Hematopoietic multipotent progenitor cell treated with erythropoietin and hydrocortisone succinate and interleukin-3 and kit ligand, for 15 days (in vitro differentiated cells): ENCODE data around the gene SMIM31.
A peak's percentile ranks its signal among the peaks of the same experiment; 100 is the strongest.

ENCODE experiments used
- DNase-seq: peaks from one replicate; pipeline ENCODE4 v3.0.0-alpha.2; 2015; ENCODE audit warnings: low spot score

The SMIM31 gene

DNA sequence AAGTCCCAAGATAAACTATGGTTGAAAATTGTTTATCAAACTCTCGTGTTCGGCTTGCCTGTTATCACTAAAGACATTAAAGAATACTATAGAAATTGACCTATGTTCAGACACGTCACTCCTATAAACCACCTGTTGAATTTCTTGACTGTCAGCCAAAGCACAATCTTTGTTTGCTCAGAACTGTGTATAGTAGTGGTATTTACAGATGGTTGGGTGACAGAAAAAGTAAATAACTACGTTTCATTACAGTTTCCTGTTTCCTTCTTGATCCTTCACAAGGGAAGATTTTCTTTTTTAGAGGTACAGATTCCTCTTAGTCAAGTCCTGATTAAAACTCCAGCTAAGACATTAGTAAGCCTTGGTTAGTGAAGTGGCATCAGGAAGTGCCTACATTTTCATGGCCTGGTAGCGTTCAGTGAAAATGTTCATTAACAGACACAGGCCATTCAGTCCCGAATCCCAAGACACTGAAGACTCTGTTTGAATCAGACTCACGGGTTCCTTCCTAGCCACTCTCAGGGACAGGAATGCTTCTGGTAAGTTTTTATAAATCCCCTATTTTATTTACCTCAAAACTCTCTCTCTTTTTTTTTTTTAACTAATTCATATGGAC is at the start of gene SMIM31:
SMIM31 (plus strand) TSS at position 259 of the 616 bp plus-strand sequence. CDS start 16,313 bp downstream, outside the sequence.
- DNase-seq, result no peak

DNA sequence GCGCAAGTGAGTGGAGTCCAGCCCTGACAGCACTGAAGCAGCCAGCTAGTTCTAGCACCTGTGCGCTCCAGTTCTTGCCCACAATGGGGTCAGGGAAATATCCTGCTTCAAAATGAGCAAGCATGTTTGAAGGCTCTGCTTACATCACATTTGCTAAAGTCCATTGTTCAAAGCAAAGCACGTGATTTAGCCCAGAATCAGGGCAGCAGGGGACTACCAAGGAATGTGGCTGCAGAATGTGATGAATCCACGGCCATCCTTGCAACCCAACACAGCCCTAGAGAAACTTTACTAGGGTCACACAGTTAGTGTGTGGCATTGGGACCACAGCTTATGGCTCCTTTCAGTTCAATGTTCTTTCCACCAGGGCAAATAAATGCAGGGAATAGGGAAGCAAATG is 47.3 kb upstream of the SMIM31 start:
- DNase-seq, result no peak

DNA sequence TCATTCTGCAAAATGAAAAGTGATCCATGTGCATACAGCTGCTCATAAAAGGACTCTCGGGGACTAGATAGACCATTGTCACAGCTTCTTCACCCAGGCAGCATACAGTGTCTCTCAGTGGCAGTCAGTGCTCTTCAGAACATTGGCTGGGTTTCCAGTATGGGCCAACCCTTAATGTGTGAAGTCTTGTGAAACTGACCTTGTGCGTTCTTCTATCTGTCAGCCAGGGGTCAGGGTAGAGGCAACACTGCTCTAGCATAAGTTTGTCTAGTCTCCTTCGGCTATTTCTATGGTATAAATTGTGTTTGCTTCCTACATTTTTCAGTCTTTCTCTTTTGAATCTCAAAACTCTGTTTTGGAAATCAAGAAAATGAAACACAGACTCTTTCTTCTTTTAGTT is 37.0 kb upstream of the SMIM31 start:
- no peak for DNase-seq

DNA sequence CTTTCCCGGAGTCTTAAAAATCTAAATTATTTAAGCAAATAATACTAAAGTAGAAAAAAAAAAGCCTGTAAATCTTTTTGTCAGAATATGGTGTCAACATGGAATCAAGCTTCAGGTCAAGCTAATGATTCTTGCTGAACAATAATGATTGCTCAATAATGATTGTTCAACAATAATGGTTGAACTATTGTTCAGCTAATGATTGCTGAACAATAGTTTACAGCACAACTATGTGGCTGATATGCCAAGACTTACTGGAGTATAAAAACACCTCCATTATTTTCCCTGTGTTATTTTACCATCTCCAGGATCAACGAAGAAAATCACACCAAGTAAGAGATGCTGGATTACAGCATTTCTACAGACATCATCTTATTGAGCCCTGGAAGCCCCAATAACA is 35.1 kb upstream of the SMIM31 start:
- DNase-seq, result no peak

DNA sequence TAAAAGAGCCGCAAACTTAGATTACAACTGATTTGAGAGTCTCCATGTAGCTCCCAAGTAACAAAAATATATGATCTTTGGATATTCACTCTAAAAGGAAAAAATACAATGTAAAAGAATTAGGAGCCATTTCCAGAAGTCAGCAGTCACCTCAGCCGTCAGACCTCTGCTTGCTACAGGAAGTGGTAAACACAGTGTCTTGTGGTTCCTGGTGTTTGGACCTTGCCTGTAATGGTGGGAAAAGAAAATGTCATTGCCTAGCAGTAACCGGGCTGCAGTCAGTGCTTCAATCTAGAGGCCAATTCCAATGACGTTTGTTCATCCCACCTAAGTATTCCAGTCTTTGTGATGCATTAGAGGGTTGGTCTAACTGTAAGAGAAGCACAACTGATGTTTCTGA is 28.9 kb upstream of the SMIM31 start:
- no peak for DNase-seq

DNA sequence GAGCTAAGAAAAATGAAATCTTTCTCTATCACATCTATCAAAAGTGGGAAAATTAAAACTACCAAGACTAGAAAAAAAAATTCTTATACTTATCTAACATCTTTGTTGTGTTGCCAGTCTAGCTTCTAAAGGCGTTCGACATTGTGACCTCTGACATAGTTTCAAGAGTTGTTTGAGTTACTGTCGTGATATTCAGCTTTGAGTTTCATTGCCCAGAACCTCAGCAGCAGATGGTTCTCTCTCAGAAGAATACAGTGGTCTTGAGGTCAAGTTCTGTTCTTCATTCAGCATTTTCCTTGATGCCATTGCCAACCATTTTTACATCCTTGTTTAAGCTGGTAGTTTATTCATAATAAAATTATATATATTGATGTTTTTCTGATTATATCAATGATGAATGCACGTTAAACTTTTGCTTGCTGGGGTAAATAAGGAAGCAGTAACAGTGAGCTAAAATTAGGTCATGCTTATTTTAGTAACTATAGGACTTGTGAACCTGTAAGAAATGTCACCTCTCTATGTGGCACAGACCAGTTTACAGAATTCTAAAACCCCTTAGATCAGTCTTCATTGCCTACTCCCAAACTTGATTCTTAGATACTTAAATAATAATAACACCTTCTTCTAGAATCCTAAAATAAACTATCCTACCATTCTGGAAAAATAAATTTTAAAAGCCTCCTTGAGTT is 23.1 kb upstream of the SMIM31 start:
- DNase-seq, result no peak

DNA sequence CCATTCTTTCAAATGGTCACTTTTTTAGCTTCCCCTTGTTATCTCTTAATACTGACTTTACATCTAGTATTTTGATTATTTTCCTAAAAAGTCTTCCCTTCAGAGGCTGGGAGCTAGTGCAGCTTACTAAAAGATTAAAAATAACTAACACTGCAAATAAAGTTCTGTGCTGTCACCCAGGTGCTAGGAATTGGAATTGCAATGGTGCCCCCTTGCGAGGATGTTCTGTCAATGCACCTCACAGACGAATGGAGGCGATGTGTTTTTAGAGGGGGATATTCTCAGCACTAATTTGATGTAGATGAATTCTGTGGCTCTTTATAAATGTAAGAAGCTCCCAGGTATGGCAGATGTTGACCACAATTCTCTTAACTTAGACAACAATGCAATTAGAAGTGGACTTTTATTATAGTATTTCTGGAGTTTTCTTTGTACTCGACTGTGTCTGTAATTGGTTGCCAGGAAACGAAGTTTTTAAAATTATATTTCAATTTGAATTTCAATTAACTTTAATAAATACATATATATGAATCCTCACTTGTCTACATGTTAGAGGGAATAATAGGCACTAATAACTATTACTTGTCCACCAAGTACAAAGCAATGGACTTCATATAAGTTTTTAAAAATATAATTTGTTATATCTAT is 22.0 kb upstream of the SMIM31 start:
- peak; percentile 30 for DNase-seq

DNA sequence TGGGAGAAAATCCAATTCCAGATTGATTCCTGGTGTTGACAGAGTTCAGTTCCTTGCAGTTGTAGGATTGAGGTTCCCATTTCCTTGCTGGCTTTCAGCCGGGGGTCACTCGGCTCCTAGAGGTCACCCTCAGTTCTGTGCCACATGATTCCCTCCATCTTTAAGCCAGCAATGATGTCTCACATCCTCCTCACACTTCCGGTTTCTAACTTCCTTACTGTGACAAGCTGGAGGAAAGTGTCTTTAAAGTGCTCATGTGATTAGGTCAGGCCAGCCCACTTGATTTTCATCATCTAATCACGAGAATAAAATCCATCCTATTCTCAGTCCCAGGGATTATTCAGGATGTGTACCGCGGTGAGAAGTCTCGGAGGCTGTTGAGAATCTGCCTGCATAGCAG is 19.4 kb upstream of the SMIM31 start:
- DNase-seq, result no peak

DNA sequence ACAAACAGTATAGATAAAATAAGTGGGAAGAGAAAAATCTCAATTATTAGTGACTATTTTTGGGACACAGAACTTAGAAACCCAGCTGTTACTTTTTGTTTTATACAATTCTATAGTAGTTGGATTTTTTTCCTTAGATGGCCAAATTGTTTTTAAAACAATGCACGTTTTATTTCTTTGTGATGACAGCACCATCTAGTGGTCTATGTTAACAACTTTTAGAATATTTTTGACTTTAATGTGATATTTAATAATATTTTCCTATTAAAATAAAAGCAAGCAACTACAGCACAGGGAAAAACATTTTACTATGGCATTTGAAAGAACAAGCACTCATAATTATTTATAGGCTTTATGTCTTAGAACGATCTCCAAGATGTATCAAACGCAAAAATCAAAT is 5.6 kb upstream of the SMIM31 start:
- DNase-seq, result no peak

DNA sequence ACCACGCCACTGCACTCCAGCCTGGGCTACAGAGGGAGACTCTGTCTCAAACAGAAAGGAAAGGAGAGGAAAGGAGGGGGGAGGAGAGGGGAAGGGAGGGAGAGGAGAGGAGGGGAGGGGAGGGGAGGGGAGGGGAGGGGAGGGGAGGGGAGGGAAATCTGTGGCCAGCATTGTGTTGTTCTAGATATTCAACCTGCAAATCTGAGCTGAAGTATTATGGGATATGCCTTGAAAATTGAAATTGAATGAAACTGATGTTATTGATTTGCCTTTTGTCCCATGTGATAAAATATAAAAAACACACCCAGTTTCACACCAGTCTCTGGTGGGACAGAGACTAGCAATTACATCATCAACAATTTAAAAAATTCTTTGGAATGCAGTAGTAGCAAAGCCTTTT is 1.5 kb downstream of the SMIM31 start:
- DNase-seq, result no peak

DNA sequence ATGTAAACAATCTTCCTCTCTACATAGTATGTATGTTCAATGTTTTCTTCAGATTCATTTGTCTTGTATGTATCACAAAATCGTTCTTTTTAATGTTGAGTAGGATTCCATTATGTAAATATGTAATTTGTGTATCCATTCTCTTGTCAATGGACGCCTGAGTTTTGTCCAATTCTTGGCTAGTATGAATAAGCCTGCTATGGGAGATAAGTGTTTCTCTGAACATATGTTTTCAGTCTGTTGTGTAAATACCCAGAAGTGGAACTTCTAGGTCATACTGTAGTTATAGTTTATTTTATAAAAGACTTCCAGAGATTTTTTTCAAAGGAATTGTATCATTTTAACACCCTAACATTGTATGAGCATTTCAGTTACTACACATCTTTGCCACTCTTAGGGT is 2.8 kb downstream of the SMIM31 start:
- DNase-seq, result no peak

DNA sequence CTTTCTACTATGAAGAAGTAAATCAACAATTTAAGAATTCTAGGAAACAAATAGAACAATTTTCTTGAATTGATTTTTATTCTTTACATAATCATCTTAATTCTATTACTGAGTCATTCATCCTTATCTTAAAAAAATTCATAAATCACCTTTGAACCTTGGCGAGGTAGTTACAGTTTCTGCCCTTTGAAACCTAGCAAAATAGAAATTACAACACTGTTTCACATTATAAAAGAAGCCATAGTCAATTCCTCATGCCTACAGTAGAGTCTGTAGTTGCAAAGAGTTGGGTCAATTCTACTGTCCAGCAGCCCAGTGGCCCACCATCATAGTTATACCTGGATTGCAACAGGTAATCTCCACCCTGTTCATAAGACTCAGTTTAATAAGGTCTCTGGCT is 7.3 kb downstream of the SMIM31 start:
- DNase-seq, result no peak

DNA sequence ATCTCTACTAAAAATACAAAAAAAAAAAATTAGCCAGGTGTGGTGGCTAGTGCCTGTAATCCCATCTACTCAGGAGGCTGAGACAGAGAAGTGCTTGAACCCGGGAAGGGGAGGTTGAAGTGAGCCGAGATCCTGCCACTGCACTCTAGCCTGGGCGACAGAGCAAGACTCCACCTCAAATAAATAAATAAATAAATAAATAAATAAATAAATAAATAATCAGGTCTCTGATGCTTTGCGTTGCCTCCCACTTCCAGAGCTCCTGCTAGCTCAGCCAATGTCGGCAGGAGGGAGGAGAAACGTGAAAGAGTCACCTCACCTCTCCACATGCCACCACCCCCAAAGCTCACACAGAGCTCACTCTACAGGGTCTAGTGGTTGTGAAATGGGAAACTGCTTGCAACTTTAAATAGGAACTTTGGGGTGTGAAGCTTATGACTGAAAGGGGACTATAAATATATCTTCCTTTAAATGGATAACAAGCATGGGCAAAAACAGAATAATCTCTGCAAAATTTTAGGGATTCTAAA is 7.9 kb downstream of the SMIM31 start:
- DNase-seq, result no peak

DNA sequence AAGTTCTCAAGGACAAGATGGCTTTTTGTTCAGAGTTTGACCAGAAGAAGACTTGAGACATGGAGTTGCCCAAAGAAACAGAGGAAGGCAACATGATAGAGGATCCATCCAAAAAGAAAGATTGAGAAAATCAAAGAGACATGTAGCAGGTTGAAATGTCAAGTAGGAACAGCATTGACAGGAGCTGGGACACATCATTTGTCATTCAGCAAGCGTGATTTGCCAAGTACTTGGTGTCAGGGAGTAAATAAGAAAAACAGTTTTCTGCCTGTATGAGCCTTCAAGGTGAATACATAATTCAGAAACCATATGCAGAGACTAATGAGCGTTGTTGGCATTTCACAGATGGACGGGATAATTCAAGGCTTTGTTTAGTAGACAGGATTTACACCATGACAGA is 11.2 kb downstream of the SMIM31 start:
- DNase-seq, result no peak

DNA sequence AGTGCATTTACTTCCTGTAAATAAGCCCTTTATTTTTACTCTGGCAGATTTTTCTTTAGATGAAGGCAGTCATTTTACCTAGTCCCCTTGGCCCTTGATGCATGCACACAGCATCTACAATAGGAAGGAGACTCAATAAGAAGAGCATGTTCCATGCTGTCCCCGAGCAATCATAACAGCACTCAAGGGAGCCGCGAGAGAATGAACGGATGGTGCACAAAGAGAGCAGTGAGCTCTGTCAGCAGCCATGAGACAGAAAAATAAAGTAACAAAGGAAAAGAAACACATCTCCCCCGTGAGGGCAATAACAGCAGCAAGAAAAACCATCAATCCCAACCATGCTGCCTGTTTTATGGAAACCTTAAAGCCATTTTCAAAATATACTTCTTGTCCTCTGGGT is 11.9 kb downstream of the SMIM31 start:
- no peak for DNase-seq

DNA sequence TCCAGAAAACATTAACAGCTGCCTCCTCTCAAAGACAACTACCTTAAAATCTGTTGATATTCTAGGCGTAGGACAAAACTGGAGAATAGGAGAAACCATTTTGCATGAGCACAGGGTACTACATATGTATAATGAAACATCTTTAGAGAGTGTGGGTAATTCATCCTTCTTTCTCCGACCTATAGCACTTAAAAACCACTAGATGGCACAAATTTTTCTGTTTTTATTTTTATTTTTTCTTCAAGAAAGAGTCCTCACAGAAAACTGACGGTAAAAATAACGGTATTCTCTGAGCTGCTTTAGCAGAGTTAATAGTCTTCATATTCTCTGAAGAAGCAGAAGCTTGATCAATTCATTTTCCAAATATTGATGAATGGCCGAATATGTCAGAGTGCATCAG is 14.6 kb downstream of the SMIM31 start:
- DNase-seq, result no peak

DNA sequence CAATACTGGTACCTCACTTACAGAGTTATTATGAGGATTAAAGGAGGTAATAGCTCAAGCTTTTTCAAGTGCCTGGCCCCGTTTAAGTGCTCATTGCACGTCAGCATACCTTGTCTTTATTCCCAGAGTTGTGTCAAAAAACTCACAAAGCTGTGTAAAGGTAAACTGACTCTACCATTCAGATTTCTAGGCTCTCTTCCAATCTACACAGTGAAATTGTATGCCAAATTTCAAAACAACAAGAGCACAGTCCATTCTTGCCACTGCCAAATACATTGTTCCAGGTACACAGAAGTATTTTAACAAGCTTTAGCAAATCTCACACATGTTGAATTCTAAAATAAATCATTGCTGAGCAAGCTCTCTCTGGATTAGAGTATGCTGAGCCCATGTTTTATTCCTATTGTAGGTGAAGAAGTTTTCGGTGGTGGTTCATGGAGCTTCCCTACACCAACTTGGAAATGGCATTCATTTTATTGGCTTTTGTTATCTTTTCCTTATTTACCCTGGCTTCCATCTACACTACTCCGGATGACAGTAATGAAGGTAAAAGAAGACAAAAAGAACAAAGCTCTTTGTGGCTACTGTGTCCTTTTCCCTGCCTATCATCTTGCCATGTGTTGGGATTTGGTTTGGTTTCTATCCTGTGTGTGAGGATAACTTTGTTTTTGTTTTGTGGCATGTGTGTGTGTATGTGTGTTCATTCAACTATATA is 16.2 kb downstream of the SMIM31 start:
- DNase-seq, result no peak

DNA sequence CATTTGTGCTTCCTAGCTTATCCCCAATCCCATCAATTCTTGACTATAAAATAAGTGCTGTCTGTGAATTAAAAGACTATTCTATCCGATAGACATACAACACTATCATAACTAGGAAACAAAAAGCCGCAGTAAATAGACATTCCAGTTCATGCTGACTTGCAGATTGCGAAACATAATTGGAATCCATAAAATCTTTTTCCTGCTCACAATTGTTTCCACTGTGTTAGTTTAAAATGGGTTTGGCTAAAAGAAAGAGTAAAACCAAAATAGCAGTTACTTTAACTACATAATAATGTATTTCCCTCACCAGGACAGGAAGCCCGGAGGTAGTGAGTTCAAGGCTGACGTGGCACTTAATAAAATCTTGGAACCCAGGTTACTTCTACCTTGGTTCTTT is 17.2 kb downstream of the SMIM31 start:
- DNase-seq, result no peak

DNA sequence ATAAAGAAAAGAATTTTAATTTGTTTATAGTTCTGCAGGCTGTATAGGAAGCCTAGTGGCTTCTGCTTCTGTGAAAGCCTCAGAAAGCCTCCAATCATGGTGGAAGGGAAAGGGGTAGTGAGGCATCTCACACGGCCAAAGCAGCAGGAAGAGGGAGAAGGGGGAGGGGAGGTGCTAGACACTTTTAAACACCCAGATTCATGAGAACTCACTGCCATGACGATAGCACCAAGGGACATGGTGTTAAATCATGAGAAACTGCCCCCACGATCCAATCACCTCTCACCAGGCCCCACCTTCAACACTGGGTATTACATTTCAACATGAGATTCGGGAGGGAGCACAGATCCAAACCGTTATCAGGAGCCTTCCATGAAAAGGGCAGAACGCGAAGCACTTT is 18.1 kb downstream of the SMIM31 start:
- DNase-seq, result no peak

DNA sequence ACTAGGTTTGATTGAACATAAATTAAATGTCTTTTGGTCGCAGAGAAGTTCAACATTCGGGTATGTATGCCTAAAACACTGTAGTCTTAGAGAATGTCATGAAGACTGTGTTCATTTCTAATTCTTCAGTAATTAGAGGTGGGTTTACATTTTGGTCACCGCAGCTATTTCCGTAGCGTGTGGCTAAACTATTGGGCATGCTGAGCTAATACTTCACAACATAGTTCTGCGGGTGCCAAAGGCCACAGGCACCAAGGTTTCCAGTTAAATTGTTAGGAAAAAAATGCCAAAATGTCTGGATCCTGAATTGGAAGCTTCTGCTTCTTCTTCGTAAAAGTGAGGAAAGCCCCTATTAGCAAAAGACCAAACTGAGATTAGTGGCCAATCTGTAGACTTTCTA is 25.1 kb downstream of the SMIM31 start:
- DNase-seq, result no peak

DNA sequence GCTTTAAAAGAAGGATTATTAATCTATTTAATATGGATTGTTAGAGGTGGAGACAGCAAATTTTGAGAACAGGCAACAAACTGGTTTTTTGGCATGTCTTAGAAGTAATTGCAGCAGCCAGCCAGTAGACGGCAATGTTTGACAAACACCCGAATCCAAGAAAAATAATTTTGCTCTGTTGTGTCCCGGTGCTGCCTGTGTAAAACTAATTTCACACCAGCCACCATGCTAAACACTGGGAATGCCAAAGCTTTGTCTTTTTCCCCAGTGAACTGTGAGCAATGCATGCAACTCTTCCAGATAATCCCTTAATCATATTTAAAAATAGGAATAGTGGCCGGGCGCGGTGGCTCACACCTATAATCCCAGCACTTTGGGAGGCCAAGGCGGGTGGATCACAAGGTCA is 25.9 kb downstream of the SMIM31 start:
- DNase-seq, result peak; percentile 18

DNA sequence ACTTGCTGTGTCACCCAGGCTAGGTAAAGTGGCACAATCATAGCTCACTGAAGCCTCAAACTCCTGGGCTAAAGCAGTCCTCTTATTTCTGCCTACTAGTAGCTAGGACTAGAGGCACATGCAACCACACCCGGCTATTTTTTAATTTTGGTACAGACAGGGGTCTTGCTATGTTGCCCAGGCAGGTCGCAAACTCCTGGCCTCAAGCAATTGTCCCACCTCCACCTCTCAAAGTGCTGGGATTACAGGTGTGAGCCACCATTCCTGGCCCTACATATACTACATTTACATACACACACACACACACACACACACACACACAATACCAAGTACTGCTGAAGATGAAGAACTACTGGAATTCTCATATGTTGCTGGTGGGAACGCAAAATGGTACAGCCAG is 26.9 kb downstream of the SMIM31 start:
- no peak for DNase-seq

DNA sequence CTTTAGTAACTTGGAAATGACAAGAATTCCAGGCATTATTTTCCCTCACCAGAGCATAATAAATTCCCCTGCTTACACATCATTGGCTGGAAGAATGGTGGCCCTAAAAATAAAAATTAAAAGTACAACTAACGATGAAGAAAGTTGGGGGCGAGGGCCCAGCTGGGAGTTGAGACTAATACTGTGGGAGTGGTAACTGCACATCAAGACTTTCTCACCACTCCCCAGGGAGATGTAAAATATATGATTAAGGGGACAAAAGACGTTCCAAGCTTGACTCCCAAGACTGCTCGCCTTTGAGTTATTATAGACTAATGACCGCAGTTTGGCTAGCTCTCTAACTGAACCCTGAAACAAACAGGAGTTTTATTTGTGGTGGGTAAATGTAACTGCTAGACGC is 30.0 kb downstream of the SMIM31 start:
- no peak for DNase-seq
